Stimulated activated naive CD4-positive, alpha-beta T cell treated with Interleukin-2 at 50 U/mL for 16 hours (primary cell): Measurements from ENCODE around the gene SLC7A14.

Experiments used
- DNase-seq: peaks from one replicate; lab custom pipeline; 2025; lab: John Stamatoyannopoulos, UW

Gene SLC7A14

GRCh38 chr3:170469151-170470062 lies 116.5 kb downstream of the SLC7A14 start:
- no peak for DNase-seq

GRCh38 chr3:170467571-170468147 lies 118.2 kb downstream of the SLC7A14 start:
- DNase-seq = no peak

- DNase-seq = no peak
Observed at GRCh38 chr3:170467007-170467406, 118.9 kb downstream of the SLC7A14 start.

GRCh38 chr3:170465955-170466354 lies 119.9 kb downstream of the SLC7A14 start:
- DNase-seq = no peak

- DNase-seq = no peak
Observed at GRCh38 chr3:170463011-170463410, 122.9 kb downstream of the SLC7A14 start.

GRCh38 chr3:170458285-170458684 lies 127.6 kb downstream of the SLC7A14 start:
- no peak for DNase-seq

GRCh38 chr3:170454509-170454908 lies 131.4 kb downstream of the SLC7A14 start:
- DNase-seq = no peak

GRCh38 chr3:170450039-170450438 lies 135.8 kb downstream of the SLC7A14 start:
- DNase-seq = no peak

- no peak for DNase-seq
Observed at GRCh38 chr3:170448584-170448983, 137.3 kb downstream of the SLC7A14 start.

GRCh38 chr3:170443457-170443856 lies 142.4 kb downstream of the SLC7A14 start:
- no peak for DNase-seq

GRCh38 chr3:170442947-170443346 lies 142.9 kb downstream of the SLC7A14 start:
- no peak for DNase-seq

- no peak for DNase-seq
Observed at GRCh38 chr3:170441412-170441811, 144.5 kb downstream of the SLC7A14 start.

GRCh38 chr3:170440344-170440743 lies 145.5 kb downstream of the SLC7A14 start:
- no peak for DNase-seq

- DNase-seq = no peak
Observed at GRCh38 chr3:170438836-170439235, 147.0 kb downstream of the SLC7A14 start.

GRCh38 chr3:170437696-170438407 lies 148.0 kb downstream of the SLC7A14 start:
- DNase-seq = no peak

- DNase-seq = no peak
Observed at GRCh38 chr3:170437176-170437575, 148.7 kb downstream of the SLC7A14 start.

- DNase-seq = no peak
Observed at GRCh38 chr3:170436697-170437096, 149.2 kb downstream of the SLC7A14 start.

GRCh38 chr3:170432416-170432815 lies 153.5 kb downstream of the SLC7A14 start:
- no peak for DNase-seq

- no peak for DNase-seq
Observed at GRCh38 chr3:170431054-170431453, 154.8 kb downstream of the SLC7A14 start.

GRCh38 chr3:170429050-170429449 lies 156.8 kb downstream of the SLC7A14 start:
- no peak for DNase-seq

- no peak for DNase-seq
Observed at GRCh38 chr3:170428095-170428494, 157.8 kb downstream of the SLC7A14 start.

- DNase-seq = no peak
Observed at GRCh38 chr3:170426240-170426797, 159.6 kb downstream of the SLC7A14 start.
